Hematopoietic multipotent progenitor cell treated with erythropoietin and hydrocortisone succinate and interleukin-3 and kit ligand, for 8 days (in vitro differentiated cells): ENCODE data around the gene TUBGCP2.
"Not testable (repeated sequence)": the region's sequence is repeated elsewhere in the genome, so short reads cannot be mapped to it uniquely, and the experiment has no call there.

ENCODE experiments used
- DNase-seq: peaks from one replicate; pipeline ENCODE4 v3.0.0-alpha.2; 2015

Gene TUBGCP2

GRCh38 chr10:133322064-133322709 lies 13.5 kb upstream of the TUBGCP2 start:
- not testable (repeated sequence) for DNase-seq

- DNase-seq: not testable (repeated sequence)
These were observed 12.3 kb upstream of the TUBGCP2 start for GRCh38 chr10:133320852-133321422.

GRCh38 chr10:133318494-133319127 lies 9.9 kb upstream of the TUBGCP2 start:
- DNase-seq: peak; percentile 61

- no peak for DNase-seq
These were observed 8.1 kb upstream of the TUBGCP2 start for GRCh38 chr10:133316732-133317131.

- DNase-seq: no peak
These were observed 7.6 kb upstream of the TUBGCP2 start for GRCh38 chr10:133316266-133316665.

- peak; percentile 29 for DNase-seq
These were observed 7.2 kb upstream of the TUBGCP2 start for GRCh38 chr10:133315847-133316246.

GRCh38 chr10:133314911-133315310 lies 6.2 kb upstream of the TUBGCP2 start:
- no peak for DNase-seq

- no peak for DNase-seq
These were observed 4.5 kb upstream of the TUBGCP2 start for GRCh38 chr10:133313192-133313591.

GRCh38 chr10:133312769-133313145 lies 4.1 kb upstream of the TUBGCP2 start:
- DNase-seq: no peak

- DNase-seq: no peak
These were observed 3.5 kb upstream of the TUBGCP2 start for GRCh38 chr10:133312016-133312768.

- no peak for DNase-seq
These were observed 2.9 kb upstream of the TUBGCP2 start for GRCh38 chr10:133311570-133311969.

- DNase-seq: no peak
These were observed 2.1 kb upstream of the TUBGCP2 start for GRCh38 chr10:133310789-133311188.

- DNase-seq: no peak
These were observed 1.7 kb upstream of the TUBGCP2 start for GRCh38 chr10:133310399-133310755.

- no peak for DNase-seq
These were observed 1.2 kb upstream of the TUBGCP2 start for GRCh38 chr10:133309720-133310398.

GRCh38 chr10:133309100-133309719 lies 538 bp upstream of the TUBGCP2 start:
- DNase-seq: peak; percentile 81

- DNase-seq: peak; percentile 83
These were observed 774 bp downstream of the TUBGCP2 start for GRCh38 chr10:133307776-133308420.

GRCh38 chr10:133306941-133307379 lies 1.7 kb downstream of the TUBGCP2 start:
- DNase-seq: no peak

- DNase-seq: no peak
These were observed 2.6 kb downstream of the TUBGCP2 start for GRCh38 chr10:133306097-133306476.

GRCh38 chr10:133303206-133303605 lies 5.5 kb downstream of the TUBGCP2 start:
- no peak for DNase-seq

- DNase-seq: no peak
These were observed 6.4 kb downstream of the TUBGCP2 start for GRCh38 chr10:133302230-133302629.

GRCh38 chr10:133299738-133300137 lies 8.9 kb downstream of the TUBGCP2 start:
- DNase-seq: no peak

GRCh38 chr10:133299224-133299623 lies 9.4 kb downstream of the TUBGCP2 start:
- DNase-seq: no peak
